Lung microvascular endothelial cell (primary cell): ENCODE results near the gene WNT9B. TPM values are rescaled to one million over a fixed set of nuclear protein-coding genes. Genes with fewer than 3 reads are reported as not detected.

Source experiments
- DNase-seq, 2 donors: peaks; one replicate each; pipeline versions ENCODE4 v3.0.0 to v3.0.0-alpha.2; 2010; ENCODE audit warnings: low read depth in 2 of 2
- total RNA-seq: library from RNA; depleted of rRNA; stranded (reverse); fragments of >200 nt; gene quantifications from 2 replicates; pipeline ENCODE4 v1.2.1, GENCODE V29; 2014

The WNT9B gene
- total RNA-seq, 1 donor from 2014 or later = not detected

DNA sequence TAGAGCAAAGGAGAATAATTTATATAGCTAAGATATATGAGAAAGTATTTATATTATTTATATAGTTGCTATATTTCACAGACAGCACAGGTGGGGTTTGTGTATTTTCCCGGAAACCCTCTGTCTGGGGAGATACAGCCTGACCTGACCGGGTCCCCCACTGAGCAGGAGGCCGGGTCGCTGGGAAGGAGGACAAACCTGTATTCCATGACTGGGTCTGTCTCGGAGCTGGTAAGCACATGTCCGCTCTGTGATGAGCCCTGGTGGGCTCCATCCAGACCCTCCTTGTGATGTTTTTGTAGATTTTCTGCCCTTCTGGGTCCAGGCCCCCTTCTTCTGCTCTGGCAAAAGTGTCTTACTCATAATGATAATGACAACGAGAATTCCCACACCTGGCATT, 27.7 kb downstream of the WNT9B start:
- DNase-seq = no peak

DNA sequence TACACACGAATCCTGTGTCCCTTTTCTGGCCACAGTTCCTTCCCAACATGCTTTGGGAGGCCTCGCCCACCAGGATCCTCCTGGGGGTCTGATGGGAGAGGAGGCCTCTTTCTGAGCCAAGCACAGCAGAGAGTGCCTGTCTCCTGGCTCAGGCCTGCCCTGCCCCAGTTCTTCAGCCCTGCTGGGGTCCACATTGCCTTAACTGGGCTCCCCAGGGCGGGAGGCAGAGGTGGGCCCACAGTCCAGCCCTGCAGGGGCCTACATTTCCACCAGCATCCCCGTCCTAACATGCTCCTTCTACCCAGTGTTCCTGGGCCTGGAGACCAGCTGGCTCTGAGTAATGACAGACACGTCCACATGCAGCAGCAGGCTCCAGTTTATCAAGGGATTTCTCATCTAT, 29.6 kb downstream of the WNT9B start:
- DNase-seq = no peak

DNA sequence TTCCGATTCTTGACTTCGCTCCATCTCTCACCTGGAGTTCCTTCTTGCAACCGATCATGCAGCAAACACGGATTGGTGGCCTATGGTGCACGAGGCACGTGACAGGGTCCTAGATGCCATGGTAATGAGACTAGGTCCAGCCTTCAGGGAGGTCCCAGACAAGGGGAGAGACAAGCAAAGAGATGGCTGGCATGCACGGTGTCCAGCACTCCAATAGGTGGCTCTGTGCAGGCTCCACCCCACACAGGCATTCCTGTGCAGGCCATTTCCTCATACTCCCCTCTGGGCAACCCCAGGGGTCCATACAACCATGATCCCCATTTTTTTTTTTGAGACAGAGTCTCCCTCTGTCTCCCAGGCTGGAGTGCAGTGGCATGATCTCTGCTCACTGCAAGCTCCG, 31.3 kb downstream of the WNT9B start:
- DNase-seq = no peak

DNA sequence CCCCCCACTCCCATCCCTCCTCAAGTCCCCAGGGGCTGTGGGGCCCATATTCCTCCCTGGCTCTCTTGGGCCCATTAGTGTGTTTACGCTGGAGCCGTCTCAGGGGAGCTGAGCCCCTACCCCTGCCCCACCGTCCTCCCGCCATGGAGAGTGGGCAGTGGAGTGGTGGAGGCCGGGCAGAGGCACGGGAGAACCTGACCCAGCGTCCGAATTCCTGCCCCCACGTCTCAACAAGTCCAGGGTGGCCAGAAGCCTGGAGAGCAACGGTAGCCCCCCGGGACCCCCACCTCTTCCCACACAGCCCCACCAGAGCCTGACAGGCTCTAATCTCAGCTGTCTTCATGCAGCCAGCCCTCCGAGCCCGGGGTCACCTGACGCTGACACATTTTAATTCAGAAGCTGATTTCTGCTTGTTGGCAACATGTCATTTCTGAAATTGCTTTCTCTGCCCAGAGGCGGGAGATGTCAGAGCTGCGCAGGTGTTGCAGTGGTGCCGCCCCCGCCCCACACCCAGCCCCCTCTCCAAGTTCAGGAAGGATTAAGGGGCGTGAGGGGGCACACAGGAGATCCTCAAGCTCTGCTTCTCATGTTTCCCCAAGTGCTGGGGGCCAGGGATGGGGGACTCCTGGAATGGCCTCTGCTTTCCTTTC, 32.6 kb downstream of the WNT9B start:
- no peak for DNase-seq

DNA sequence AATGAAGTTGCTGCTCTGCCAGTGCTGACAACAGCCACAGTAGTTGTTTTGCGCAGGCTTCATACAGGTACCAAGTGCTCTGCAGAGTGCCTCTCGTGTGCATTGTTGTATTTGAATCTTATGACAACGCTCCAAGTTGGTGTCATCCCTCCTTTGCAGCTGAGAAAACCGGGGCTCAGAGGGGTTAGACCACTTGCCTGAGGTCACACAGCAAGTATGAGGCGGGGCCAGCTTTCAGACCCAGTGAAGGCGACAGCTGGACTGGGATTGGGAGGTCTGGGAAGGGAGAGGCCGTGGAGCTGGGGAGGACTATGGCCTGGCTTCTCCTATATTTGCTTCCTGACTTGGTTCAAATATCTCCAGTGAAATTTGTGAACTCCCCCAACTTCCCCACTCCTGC, 33.2 kb downstream of the WNT9B start:
- no peak for DNase-seq

DNA sequence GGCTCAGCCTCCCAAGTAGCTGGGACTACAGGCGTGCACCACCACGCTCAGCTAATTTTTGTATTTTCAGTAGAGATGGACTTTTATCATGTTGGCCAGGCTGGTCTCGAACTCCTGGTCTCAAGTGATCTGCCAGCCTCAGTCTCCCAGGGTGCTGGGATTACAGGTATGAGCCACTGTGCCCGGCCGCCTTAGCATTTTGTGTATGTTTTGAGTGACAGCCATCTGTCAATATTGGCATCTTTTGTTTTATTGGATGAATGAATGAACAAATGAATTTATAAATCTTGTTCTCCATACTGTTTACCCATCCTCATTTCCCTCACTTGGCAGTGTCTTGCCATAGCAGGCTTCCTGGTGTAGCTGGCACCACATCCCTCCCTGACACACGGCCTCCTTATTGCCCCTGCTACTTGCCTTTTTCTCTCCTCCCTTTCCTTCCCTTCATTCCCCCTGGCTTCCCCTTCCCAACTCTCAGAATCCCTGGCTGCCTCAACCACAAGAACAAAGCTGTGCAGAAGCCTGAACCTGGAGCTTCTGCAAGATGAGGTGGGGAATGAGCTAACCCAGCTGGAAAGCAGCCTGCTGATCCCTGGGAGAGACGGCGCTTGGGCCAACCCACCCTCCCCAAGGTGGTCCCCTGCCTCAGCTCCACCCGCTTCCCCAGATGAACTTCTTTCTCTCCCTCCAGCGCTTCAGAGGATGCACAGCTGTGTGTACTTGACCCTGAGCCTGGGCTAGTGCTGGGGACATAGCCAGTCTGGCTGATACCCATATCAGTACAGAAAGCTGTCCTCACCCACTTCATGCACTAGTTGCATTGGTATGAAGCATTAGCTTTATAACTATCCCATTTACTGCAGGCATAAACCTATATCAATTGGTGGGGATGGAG, 34.3 kb downstream of the WNT9B start:
- DNase-seq = no peak

DNA sequence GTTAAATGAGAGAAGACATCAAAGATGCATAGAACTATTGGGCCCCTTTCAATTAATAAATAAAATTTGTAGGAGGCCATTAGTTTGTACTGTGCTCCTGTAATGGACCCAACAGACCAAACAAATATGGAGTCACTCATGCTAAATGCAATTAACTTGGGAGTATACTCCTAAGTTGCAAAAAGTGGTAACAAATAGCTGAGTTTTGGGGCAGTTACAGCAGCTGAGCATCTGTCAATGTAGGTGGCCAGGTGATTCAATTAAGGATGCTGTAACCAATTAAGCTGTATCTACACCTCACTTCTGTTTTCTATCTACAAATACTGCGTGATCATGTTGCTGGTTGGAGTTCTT, 34.9 kb downstream of the WNT9B start:
- no peak for DNase-seq

DNA sequence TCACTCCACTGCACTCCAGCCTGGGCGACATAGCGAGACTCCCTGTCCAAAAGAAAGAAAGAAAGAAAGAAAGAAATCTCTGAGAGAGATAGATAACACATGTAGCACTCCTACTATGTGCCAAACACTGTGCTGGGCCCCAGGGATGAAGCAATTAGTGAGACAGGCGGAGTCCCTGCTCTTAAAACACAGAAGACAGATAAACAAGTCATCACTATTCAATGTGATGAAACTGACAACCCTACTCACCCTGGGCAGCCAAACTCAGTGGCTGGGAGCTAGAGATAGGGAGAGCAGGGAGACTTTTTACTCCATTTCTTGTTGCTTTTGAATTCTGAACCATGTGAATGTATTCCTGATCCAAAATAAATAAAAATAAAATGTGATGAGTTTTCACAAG, 36.3 kb downstream of the WNT9B start:
- peak in 1 of 2 donors; percentile 18 for DNase-seq

DNA sequence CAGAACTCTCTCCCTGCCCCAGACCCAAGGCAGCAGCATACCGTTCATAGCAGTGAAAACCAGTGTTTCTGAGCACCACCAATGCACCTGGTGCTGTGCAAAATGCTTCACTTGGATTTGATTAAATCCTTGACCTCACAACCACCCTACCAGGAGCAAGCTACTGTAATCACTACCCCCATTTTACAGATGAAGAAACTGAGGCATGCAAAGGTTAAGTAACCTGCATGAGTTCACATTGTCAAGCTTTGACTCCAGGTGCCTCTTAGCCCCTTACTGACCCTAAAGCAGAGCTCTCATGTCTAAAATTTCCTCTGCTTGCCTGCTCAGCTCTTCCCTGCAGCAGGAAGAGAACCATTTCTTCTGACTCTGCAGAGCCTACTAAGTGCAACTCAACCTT, 37.3 kb downstream of the WNT9B start:
- no peak for DNase-seq

DNA sequence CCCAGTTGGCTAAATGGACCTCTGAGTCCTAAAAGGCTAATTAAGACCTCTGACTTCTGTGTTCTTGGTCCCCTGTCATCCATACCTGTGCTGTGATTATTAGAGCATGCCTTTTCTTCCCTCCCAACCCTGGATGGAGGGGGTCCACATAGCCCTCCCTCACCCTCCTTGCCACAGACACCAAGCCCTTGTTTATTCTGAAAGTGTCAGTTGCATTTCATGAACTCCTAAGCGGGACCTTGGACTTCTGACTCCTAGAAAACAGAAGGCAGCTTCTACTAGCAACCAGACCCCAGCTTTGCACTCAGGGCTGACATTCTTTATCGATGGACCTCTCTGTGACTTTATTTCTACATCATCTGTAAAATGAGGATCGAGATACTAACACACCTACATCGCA, 38.1 kb downstream of the WNT9B start:
- DNase-seq = no peak

DNA sequence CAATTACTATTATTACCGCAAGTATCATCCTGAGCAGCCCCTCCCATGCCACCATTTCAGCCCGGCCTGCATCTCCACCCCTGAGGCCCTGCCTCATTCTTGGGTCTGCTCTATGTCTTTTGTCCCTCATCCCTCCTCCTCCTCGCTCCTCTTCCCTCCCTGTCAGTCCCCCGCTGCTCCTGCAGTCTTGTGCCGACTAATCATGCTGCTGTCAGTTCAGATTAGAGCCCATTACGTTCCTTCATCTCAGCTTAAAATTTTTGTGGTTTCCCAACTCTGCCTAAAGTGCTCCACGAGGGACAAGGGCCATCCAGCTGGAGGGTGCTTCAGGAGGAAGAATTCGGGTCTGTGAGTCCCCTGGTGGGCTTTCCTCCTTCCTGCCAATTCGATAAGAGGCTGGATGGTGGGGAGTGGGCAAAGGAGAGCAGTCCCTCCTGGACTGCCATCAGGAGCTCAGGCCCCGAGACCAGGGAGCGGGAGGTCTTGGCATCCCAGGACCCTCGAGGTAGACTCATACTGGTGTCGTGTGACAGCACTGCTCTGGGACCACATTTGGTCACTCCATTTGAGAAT, 38.7 kb downstream of the WNT9B start:
- DNase-seq = no peak

DNA sequence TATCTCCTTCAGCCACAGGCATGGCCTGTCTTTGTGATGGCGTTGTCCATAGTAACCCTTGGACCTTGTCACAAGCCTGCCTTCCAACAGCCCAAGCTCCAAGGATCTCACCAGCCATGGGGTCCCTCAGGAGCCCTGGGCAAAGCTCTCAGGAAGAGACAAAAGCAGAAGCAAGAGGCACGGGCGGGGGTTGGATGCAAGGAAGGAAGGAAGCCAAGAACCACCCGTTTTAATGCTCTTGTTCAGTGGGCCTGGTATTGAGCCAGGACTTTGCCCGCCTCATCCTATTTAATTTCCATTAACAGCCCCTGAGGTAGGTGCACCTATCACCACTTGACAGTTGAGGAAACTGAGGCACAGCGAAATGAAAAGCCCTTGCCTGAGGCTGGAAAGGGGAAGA, 39.3 kb downstream of the WNT9B start:
- no peak for DNase-seq

DNA sequence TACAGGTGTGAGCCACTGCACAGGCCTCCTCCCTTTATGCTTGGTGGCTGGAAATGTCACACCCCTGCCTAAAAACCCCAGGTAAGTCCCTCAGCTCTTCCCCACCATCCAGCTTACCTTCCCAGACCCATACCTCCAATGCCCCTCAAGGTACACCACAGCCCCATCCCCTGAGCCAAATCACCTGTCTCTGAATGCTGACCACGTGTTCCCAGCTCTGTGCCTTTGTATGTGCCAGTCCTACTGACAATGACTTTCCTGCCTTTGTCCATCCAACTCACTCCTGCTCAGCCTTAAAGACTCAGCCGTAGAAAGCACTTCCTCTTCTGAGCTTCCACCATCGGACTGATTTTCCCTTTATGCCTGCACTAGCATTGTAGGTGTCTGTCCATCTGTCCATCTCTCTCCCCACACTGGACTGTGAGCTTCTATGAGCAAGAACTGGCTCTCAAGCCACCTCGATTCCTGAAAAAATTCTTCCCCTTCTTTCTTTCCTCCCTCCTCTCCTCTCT, 40.9 kb downstream of the WNT9B start:
- no peak for DNase-seq

DNA sequence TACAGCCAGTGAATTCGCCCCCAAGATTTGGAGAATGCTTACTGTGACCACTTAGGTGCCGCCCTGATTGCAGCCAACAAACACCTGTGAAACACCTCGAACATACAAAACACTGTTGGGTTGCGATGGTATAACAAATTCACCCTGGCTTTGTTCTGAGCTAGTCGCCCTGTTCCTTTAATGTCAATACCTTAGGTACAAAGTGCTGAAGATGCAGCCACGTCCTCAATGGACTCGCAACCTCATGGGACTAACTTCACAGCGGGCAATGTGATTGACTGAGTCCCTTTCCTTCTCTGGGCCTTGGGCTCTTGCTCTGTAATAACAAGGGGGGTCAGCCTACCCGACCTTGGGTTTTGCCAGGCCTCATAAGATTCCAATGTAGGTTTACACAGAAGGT, 42.6 kb downstream of the WNT9B start:
- DNase-seq = no peak

DNA sequence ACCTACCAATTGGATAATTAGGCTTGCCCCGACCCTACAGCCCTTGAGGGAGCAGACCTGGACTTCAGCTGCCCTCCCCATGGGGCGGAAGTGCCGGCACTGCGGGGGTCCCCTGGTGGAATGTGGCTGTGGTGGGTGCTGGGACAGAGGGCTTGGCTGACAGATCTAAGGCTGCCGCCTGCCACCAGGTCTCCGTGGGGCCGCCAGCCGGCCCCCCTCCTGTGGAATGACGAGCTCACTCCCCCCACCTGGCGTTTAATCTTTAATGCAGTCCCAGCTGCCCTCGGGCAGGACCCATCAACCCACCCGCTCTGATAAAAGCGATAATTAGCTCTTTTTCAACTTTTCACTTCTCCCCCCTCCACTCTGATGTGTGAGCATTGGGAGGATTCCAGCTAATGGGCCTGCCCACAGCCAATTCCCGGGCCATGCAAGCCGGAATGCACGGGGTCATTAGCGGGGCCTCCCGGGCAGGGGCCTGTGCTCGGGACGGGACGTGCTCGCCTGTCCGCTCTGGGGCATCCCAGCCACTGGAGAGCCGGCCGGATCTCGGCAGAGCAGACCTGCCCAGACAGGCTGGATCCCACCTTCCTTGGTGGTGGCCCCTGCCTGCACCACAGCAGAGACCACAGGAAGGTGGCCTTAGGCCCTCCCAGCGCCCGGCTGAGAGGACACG, 43.2 kb downstream of the WNT9B start:
- DNase-seq = peak in 1 of 2 donors; percentile 46

DNA sequence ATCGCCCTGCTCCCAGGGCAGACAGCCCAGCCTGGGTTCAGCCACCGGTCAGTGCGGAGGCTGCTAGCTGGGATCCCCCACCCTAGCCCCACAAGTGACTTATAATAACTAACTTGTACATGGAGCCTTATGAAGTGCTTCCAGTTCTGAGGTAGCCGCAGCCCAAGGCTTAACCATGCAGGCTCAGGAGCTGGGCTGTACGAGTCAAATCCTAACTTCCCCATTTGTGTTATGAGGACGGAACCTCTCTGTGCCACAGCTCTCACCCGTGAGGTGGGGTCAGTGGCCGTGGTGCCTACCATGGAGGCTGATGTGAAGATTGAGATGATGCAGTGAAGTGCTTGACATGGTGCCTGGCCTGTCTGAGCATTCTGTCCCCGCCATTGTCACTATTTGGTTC, 43.8 kb downstream of the WNT9B start:
- DNase-seq = no peak

DNA sequence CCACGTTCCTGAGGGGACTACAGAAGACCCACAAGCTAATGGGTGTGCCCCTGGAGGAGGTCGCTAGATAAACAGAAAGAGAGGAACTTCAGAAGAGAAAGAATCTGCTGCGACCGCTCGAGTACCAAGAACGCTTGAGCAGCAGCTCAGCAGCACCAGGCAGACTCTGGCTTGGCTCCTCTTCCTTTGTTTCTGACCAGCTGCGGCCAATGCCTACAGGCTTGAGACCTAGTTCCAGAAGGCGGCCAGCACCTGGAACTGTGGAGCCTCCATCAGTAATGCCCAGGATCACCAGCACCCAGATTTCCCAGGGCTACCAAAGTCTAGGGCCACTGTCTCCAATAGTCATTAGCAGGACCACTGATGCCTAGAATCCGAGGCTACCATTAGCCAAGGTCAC, 45.6 kb downstream of the WNT9B start:
- no peak for DNase-seq

DNA sequence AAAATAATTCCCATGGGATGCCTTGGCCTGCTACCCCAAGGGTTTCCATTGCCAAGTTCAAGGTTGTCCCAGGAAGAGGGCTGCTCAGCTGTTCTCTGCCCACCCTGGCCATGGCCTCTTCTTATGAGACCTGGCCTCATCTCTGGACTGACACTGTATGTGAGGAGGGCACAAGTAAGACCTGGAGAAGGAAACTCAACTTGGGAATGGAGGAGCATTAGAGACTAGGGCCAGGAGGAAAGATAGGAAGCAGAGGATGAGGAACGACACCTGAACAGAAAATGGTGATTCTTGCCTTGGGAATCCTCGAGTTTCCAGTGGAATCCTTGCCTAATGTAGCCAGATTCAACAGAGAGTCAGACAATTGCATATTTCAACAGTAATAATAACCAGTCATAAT, 47.0 kb downstream of the WNT9B start:
- no peak for DNase-seq

DNA sequence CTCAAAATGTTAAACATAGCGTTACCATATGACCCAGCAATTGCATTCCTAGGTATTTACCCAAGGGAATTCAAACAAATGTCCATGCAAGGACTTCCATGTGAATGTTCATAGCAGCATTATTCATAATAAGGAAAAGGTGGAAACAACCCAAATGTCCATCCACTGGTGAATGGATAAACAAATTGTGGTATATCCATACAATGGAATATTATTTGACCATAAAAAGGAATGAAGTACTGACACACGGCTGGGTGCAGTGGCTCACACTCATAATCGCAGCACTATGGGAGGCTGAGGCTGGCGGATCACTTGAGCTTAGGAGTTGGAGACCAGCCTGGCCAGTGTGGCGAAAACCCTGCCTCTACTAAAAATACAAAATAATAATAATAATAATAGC, 47.5 kb downstream of the WNT9B start:
- DNase-seq = no peak

DNA sequence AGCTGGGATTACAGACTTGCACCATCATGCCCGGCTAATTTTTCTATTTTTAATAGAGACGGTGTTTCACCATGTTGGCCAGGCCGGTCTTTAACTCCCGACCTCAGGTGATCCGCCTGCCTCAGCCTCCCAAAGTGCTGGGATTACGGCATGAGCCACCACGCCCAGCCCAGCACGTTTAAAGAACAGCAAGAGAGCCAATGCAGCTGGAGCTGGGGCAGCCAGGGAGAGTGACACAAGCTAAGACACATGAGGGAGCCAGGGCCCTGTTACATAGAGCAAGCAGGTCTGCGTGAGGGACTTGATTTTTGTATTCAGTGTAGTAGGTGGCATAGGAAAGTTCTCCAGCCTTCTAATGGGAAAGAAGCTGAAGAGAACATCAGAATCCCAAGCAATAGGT, 49.9 kb downstream of the WNT9B start:
- no peak for DNase-seq

DNA sequence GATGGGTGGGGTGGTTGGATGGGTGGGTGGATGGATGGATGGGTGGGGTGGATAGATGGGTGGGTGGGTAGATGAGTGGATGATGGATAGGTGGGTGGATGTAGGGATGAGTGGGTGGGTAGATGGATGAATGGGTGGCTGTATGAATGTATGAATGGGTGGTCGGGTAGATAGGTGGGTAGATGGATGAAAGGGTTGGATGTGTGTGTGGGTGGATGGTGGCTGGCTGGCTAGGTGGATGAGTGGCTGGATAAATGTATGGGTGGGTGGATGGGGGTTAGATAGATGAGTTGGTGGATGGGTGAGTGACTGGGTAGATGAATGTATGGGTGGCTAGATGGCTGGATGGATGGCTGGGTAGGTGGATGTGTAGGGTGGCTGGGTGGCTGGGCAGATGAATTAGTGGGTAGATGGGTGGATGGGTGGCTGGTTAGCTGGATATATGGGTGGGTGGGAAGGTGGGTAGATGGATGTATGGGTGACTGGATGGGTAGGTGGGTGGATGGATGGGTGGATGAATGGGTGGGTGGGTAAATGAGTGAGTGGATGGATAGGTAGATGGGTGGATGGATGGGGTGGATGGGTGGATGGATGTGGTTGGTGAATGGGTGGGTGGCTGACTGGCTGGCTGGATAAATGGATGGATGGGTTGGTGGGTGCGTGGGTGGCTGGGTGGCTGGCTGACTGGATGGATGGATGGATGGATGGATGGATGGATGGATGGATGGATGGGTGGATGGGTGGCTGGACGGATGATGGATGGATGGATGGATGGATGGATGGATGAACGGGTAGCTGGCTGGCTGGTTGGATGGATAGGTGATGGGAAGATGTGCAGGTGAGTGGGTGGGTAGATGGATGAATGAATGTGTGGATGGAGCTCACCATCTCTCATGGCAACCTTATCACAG, 52.6 kb downstream of the WNT9B start:
- no peak for DNase-seq
